Measurements from ENCODE around the gene PMVK. TPM values are rescaled to one million over a fixed set of nuclear protein-coding genes. Genes with fewer than 3 reads are reported as not detected.
A peak's percentile ranks its signal among the peaks of the same experiment; 100 is the strongest.

PMVK gene
- total RNA-seq, 1 experiment from 2014 or later: 26.3 TPM

- no peak overlapping the region for H3K27ac ChIP-seq (ENCODE audit: insufficient read length, low read depth, low read length)
- H3K79me1 ChIP-seq (ENCODE audit: insufficient read depth, low read depth, low read length, poor library complexity, severe bottlenecking): no peaks in the 10 kb centered on the region
- H3K23ac ChIP-seq (ENCODE audit: insufficient read length, low read depth, low read length): no peak overlapping the region
- H3K4me1 Mint-ChIP-seq: peaks cover 56 to 68% of the 10 kb centered on the region in 2 experiments
- no peak overlapping the region for H2BK12ac ChIP-seq (ENCODE audit: insufficient read length, low read depth, low read length)
- H3K27ac Mint-ChIP-seq: peak overlapping the region in 2 of 3 experiments; percentile 98 to 99; a peak in 3 of 7 replicates
- H3K4me1 ChIP-seq (ENCODE audit: insufficient read depth, low read length): peaks cover 6% of the 10 kb centered on the region; the same call in 1 of the 2 replicates
- H3K27me3 ChIP-seq (ENCODE audit: insufficient read depth, low read length): no peaks in the 10 kb centered on the region
- H2BK20ac ChIP-seq (ENCODE audit: low read depth, low read length, poor library complexity, severe bottlenecking): no peak overlapping the region
- no peak for DNase-seq
- H2AFZ ChIP-seq (ENCODE audit: low read length): no peak overlapping the region
- WGBS (ENCODE audit: extremely low coverage, insufficient read length, low lambda C conversion rate): no CpG with 5 or more reads among the region's 9 CpGs
- H4K8ac ChIP-seq (replicated peaks; ENCODE audit: insufficient read length, low read depth, low read length): no peak overlapping the region
- peaks cover 16% of the 10 kb centered on the region for H3K23me2 ChIP-seq (ENCODE audit: insufficient read length, low read depth, low read length, poor library complexity, severe bottlenecking)
- no peak overlapping the region for H4K91ac ChIP-seq (ENCODE audit: insufficient read length, low read depth, low read length)
- no peaks in the 10 kb centered on the region for H3K9me3 ChIP-seq (ENCODE audit: control insufficient read depth, low read depth, low read length)
- no peaks in the 10 kb centered on the region; the same call in 1 of the 2 replicates for H3K79me2 ChIP-seq (ENCODE audit: insufficient read depth, low read length)
- no peak overlapping the region for H3K9ac ChIP-seq (ENCODE audit: extremely low read depth, insufficient read length, low read length)
- H2BK120ac ChIP-seq (ENCODE audit: low read depth, low read length, poor library complexity, severe bottlenecking): no peak overlapping the region
- H4K20me1 ChIP-seq (ENCODE audit: control insufficient read depth, insufficient read depth, insufficient read length): no peaks in the 10 kb centered on the region
- no peak overlapping the region for H4K5ac ChIP-seq (ENCODE audit: insufficient read length, low read depth, low read length)
- H3K36me3 Mint-ChIP-seq (ENCODE audit: insufficient read depth in 1 of 3, low read depth in 3 of 3): peaks cover 8 to 28% (median 23%) of the 10 kb centered on the region in 3 experiments; a peak in 6 of 7 replicates
- no peak overlapping the region for H2BK5ac ChIP-seq (ENCODE audit: insufficient read length, low read length)
- no peaks in the 10 kb centered on the region for H3K9me3 Mint-ChIP-seq
- TF ChIP-seq CTCF (conservative IDR thresholded peaks at IDR 0.05): no peak
- H3K14ac ChIP-seq (ENCODE audit: insufficient read depth, low read length): no peak overlapping the region
- no peak overlapping the region for H2BK15ac ChIP-seq (ENCODE audit: low read depth, low read length)
- H3K27me3 Mint-ChIP-seq (ENCODE audit: low read depth): no peaks in the 10 kb centered on the region
- no peak overlapping the region for H3K4me2 ChIP-seq (ENCODE audit: insufficient read depth, insufficient read length, low read length)
- no peak overlapping the region for H3K56ac ChIP-seq (ENCODE audit: insufficient read length, low read depth, low read length)
- no peak overlapping the region for H2AK5ac ChIP-seq (ENCODE audit: insufficient read length, low read length)
- no peak overlapping the region for H3K4ac ChIP-seq (ENCODE audit: low read depth, low read length)
- peak overlapping the region; percentile 83 to 97 for H3K4me3 Mint-ChIP-seq
- H3T11ph ChIP-seq (ENCODE audit: low read length): no peak overlapping the region
- no peak overlapping the region for H3K18ac ChIP-seq (ENCODE audit: insufficient read length, low read depth, low read length)
Observed at GRCh38 chr1:154957091-154957657, 20.7 kb upstream of the PMVK start.

All from H9 (cell line).